GM19452 (cell line): ENCODE data around the gene CABLES2.
A peak's percentile ranks its signal among the peaks of the same experiment; 100 is the strongest.
"Not testable (repeated sequence)": the region's sequence is repeated elsewhere in the genome, so short reads cannot be mapped to it uniquely, and the experiment has no call there.

ENCODE experiments used
- ATAC-seq: cut with Tn5 transposase; IDR thresholded peaks from one replicate; pipeline ENCODE4 v1.9.1; 2021; ENCODE audit not compliant: unreplicated experiment

The CABLES2 gene

DNA sequence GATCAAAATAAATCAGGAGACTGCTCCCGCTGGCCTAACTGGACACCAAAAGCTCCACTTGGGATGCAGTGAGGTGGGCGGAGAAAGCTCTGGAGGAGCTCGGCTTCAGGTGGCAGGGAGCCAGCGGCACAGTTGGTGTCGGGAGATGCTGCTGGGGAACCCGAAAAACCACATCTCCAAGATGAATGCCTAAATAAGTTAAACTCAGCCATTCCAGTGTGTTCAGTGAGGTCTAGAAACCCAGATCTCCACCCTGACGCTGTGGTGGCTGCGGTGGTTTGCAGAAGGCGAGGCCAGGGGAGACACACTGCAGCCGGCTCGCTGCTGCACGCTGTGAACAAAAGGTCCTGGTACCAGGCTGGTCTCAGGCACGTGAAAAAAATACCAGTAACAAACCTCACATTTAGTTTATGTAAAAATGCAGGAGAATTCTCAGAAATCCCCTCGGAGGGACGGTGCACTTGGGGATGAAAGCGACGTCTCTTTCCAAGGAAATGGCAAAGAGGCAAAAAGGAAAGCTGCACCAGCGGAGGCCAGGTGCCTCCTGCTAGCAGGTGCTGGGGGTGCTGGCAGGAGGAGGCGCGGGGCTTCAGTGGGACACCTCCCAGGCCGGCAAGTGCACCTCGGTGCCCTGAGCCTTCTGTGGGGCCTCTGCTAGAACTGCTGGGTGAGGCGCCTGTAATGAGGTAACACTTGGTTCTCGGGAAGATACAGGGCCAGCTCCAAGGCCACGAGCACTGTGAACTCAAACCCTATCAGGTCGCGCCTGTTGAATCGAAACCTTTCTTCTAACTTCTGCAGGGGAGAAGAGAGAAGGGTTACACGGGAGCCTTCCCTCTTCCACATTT lies 16.5 kb downstream of the CABLES2 start:
- no peak for ATAC-seq

DNA sequence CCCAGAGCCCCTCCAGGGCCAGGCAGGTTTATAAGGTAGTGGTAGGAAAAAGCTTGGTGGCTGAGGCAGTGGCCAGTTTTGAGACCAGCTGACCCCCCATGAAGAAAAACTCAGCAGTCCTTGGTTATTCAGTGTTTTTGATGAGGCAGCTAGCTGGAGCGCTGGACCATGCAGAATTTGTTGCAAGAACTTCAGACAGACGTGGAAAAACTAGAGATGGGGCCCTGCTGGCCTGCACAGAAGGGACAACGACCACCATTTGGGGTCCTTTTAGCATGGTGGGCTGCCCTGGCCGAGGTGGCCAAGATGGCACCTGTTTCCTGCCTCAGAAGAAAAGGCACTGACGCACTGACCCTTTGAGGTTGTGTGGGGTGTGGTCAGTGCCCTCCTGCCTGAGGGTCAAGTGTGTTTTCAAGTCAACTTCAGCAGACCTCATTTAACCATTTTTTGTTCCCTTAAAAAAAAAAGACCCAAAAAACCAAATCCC lies 17.4 kb downstream of the CABLES2 start:
- ATAC-seq = no peak

DNA sequence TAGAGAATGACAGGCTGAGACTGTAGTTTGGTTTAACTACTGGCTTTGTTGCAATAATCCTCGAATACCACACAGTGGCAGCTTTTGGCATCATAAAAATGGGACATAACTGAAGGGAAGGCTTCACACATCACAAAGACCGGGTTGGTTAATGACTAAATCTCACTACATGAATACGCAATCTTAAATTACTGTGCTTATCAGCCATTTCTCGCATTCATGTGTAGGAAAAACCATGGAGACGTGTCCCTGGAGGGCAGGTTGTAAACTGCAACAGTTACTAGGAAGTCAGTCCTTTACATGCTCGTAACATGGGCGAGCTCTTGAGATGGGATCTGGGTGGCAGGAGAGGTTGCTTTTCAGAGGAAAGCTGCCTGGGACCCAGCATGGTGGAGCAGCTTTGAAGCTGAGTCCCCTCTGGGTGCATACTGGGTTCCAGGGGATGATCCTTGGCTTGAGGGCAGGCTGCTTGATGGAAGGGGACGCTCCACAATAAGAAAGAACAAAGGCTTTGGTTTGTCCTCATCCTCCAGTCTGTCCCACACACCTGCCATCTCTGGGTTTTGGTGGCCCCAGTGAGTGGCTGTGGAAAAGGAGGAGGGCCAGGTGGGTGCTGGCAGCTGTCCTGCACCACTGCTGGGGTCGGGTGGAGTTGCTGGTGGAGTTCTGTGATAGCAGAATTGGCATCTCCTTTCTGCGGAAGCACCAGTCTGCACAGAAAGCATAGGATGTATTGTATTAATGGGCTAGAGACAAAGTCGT lies 18.1 kb downstream of the CABLES2 start:
- ATAC-seq = no peak

DNA sequence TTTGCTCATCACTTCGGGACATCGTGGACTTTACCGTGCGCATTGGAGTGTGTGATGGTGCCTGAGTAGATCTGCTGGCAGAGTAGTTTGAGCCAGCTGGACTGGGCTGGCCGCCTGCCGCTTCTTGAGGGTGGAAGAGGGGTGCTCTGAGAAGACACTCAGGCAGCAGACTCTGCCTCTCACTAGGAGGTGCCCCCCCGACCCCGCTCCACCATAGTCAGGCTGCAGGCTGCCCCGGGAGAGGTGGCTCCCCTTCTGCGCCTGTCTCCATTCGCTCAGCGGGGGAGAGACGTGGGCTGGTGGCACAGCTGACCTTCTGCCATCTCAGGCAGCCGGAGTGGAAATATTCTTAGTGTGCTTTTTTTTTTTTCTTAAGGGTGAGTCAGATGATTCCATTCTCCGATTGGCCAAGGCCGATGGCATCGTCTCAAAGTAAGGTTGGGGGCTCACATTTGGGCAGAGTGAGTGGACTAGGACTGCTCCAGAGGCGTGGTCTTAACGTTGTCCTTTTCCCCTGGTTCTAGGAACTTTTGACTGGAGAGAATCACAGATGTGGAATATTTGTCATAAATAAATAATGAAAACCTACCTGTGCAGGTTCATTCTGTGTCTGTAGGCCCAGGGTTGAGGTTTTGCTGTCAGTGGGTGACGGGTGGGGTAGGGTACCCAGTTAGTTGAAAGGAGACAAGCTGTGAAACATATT lies 19.0 kb downstream of the CABLES2 start:
- no peak for ATAC-seq

DNA sequence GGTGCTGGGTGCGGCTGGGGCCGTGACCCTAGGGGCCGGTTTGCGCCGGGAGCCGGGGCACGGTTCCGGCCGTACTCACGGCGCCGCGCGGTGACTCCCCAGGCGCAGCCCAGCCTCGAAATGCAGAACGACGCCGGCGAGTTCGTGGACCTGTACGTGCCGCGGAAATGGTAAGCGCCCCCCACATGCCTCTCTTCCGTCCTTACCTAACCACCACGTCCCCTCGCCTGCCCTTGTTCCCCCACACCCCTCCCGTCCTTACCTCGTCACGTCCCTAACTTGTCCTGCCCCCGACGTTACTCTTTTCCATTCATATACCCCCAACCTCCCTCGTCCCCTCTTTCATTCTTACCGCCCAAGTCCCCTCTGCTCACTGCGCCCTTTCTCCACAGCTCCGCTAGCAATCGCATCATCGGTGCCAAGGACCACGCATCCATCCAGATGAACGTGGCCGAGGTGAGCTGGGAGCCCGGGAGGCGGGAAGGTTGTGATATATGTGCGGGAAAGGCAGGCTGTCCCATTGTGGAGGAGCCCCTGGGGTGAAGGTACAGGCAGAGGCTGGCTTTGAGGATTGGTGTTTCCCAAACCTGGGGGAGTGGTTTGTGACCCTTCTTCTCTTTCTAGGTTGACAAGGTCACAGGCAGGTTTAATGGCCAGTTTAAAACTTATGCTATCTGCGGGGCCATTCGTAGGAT lies 19.7 kb downstream of the CABLES2 start:
- ATAC-seq = peak; percentile 6

DNA sequence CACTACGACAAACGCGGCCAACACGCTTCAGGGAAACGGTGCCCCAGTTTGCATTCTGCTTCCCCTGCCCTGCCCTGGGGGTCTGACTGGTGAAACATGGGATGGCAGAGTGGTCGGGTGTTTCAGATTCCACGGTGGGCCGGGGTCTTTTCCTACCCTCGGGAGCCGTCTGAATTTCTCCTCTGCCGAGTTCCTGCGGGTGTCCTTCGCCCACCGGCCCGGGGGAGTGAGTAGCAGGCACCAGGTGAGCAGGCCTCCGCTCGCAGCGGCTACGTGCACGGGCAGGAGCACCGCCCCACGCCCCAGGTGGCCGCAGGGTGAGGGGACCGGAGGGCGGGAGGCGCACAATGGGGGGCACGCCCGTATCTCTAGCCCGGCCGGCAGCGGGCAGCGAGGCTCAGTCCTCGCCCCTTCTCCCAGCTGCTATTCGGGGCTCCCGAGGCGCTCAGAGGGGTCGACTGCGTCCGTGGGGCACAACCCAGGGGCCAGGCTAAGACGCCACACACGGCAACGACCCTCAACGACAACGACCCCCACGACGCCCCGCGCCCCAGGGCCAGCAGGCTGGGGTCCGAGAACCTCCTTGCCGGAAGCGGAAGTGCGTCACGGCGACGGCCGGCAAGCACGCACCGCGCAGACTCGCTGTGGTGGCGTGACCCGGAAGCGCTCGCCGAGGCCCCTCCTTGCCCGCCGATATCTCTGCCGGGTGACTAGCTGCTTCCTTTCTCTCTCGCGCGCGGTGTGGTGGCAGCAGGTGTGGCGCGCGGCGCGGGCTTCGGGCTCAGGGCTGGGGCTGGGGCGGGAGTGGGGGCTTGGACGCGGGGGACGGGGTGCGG lies 20.5 kb downstream of the CABLES2 start, which contains the start of gene RPS21:
TSS of gene RPS21 (plus strand) at position 721 of the 836 bp plus-strand sequence. CDS start 236 bp downstream, outside the sequence.
- peak; percentile 79 for ATAC-seq

DNA sequence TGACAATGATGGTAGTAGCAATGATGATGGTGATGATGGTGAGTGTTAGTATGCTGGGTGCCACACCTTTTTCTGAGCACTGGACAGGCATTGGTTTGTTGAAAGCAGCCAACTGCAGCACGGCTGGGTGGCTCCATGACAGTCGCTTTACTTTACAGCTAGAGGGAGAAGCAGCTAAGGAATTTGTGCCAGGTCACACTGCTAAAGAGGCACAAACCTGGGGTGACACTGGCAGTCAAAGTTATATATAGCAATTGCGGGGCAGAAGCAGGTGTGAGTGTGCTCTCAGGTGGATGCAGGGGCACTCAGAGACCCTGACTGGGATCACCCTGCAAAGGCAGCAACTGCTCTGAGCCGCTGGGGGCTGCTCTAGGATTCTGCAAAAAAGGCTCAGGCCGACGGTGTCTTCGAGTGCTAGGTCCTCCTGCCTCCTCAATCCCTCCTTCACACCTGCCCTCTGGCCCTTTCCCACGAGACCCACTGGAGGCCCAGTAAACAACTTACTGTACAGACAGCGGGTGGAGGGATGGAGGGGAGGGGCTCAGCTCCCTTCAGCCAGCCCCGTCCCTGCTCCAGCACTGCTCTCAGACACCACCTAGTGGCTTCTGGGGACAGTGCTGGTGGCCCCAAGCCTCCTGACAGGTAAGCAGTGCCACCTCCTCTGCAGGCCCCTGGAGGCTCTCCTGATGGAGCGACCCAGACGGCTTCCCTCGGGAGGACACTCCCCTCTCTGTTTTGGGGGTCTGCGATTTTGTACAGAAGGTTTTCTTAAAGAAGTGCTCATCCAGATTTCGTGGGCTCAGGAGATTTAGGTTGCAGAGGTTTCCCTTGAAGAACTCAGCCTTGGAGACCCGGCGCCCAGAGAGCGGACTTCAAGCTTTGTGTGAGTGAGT lies 24.5 kb downstream of the CABLES2 start:
- peak; percentile 48 for ATAC-seq

DNA sequence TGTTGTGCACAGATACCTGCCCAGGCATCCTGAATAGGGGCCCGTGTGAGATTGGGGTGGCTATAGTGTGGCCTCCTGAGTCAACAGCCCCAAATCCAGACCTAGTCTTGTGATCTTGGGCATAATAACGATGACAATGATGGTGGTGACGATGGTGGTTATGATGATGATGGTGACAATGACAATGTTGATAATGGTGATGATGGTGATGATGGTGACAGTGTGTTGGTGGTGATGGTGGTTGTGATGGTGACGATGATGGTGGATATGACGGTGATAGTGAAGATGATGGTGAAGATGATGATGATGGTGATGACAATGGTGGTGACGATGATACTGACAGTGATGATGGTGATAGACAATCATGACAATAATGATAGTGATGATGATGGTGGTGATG lies 25.2 kb downstream of the CABLES2 start:
- no peak for ATAC-seq

DNA sequence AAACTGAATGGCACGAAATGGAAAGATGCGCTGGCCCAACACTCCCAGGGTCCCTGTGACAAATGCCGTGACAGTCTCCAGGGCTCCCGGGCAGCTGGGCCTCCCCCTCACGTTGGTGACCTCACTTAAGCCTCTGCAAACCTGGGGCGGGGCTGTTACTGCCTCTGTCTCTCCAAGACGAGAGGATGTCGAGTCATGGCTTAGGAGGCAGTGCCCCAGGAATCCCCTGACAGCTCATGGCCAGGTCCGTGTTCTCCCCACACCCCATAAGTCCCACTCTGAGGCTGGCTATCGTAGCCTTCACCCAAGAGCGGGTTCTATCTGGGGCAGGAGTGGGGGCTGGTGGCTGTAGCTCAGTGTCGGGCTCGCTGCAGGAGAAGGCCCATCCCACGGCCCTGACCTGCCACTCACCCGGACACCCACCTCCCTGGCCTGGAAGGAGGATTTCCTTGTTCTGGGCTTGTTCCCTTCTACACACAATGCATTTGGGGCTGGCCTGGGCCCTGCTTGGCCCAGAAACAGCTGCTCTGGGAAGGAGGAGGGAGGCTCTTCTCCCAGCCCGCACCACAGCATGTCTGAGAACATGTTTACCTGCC lies 25.8 kb downstream of the CABLES2 start:
- ATAC-seq = no peak

DNA sequence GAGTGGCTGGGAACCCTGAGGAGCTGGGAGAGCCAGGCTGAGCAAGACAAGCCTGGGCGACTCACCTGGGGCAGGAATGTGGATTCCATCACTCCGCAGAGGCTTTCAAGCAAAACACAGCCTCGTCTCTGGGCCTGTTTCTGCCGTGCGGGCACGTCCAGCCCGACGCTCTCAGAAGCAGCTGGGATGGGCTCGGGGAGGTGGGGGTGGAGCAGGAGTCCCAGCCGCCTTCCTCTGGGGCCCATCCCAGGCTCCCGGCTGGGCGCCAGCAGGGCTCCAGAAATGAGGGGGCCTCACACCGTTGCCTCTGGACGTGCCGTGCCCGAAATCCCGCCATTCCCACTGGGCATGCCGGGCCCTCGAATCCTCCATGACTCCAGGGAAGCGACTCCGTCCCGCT lies 28.9 kb downstream of the CABLES2 start:
- no peak for ATAC-seq

DNA sequence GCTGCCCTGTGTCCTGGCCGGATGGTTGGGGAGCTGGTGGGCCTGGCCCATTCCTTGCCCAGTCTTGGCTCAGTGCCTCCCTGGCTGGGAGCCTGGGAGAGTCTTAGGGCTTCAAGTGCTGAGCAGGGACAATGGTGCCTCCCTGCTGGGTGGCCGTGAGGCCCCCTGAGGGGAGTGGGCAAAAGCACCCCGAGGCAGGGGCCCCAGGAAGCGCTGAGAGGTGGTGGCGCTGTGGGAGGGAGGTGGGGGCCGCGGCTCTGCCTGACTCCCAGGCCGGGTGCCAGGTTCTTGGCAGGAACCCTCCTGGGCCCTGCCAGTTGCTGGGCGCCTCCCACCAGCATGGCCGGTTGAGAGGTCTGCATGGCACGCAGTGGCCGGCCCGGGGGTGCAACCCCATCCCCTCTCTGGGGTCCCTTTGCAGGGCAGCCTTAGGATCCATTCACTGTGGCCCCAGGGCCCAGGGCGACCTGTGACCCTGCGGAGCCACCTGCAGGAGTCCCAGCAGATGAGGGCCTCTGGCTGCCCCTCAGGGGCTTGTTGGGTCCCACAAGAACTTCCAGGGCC lies 29.4 kb downstream of the CABLES2 start:
- no peak for ATAC-seq

DNA sequence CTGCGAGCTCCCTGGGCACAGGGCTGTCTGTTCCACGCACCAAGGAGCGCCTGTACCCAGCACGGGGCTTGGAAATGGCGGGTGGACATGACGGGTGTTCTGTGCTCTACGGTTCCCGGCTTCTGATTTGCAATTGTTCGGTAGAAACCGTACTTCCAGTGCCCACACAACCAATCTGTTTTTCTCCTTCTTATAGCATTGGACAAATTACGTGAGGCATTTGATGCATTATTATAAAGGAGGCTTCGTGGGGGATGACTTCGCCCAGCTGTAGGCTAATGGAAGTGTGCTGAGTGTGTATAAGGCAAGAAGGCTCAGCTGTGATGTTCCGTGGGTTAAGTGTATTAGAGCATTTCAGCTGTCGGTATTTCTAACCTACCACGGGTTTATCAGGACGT lies 30.0 kb downstream of the CABLES2 start:
- ATAC-seq = no peak

DNA sequence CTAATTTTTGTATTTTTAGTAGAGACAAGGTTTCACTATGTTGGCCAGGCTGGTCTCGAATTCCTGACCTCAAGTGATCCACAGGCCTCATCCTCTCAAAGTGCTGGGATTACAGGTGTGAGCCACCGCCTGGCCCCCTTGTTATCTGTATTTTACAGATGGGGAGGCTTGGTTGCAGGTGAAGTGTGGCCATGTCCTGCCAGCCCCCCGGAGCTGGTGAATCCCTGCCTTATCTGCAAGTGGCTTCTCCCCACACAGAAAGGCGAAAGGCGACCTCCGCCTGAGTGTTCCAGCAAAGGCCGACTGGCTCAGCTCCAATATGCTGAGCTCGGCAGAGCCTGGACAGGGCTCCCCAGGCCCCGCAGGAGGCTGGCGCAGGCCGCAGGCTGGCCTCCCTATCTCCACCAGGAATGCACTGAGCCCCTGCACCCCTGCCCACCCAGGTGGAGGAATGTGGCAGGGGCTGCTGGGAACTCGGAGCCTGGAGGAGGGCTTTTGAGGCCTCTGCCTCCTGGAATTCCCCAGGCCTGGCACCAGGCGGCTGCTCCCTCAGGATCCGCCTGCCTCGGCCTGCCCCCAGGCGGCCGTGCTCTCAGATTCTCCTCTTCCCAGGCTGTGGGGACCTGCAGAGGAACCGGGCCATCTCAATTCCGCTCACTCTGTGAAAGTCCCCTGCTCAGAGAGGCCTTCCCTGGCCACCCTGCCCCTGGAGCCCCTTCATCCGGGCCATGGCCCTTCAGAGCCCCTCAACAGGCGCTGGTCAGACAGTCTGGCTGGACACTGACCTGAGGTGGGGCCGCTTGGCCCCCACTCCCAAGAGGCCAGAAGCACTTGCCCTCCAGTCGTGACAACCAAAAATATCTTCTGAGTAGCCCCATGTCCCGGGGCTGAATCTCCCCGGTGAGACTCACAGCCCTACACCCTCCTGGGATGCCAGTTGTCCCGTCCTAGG lies 30.7 kb downstream of the CABLES2 start:
- no peak for ATAC-seq

DNA sequence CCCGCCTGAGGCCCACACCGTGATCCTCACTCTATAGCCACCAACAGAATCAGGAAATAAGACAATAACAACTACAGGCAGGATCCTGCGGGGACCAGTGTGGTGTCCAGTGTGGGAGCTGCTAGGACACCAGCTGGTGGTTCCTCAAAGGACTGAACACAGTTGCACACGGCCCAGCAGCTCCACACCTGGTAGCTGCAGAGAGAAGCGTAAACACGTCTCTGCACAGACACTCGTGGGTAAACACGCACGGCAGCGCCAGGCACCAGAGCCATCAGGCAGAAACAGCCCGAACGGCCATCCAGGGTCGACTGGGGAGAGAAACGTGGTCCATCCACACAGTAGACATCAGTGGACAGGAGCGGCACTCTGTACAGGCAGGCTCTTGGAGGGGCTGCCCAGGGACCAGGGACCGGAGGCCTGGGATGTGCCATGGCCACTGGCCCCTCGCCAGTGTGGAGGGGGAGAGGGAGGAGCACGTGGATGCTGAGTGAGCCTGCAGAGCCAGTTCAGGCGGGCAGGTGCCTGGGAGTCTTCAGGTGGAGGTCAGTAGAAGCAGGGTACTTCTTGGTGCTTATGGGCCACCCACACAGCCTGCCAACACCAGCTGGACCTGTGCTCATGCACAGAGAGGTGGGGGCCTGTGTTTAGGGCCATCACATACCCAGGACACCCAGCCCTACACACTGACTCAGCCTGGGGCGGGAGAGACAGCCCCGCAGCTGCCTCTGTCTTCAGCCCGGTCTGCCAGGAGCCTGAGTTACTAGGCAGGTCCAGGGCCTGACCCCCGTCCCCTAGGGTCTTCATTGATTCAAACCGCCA lies 32.5 kb downstream of the CABLES2 start:
- ATAC-seq = no peak

DNA sequence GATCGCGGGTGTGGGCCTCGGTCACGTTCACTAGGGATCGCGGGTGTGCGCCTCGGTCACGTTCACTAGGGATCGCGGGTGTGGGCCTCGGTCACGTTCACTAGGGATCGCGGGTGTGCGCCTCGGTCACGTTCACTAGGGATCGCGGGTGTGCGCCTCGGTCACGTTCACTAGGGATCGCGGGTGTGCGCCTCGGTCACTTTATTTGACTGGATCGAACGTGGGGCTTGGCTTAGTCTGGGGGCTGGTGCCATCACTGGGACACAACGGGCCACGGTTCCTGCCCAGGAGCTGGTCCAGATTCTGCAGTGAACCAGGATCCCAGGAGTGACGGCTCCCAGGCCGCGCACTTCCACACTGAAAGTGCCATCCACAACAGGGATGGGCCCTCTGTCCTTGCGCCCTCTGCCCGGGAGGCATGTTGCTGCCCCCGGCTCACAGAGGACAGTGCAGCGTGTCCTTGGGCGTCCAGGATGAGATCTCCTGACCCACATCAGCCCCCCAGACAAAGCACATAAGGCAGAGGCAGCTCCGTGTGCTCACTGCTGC lies 33.4 kb downstream of the CABLES2 start:
- not testable (repeated sequence) for ATAC-seq
